Activated CD4-positive, alpha-beta T cell treated with anti-CD3 and anti-CD28 coated beads, Interleukin-2, amount 10 ng/mL, durations not matched to agents 7 days and 5 days (primary cell): ENCODE results near the gene AHNAK2. TPM values are rescaled to one million over a fixed set of nuclear protein-coding genes. Genes with fewer than 3 reads are reported as not detected.
A peak's percentile ranks its signal among the peaks of the same experiment; 100 is the strongest.

Experiments
- CTCF ChIA-PET: fragments of 350-600 bp; sonication (Branson Sonifier 250); formaldehyde crosslinking; loops from one replicate; lab custom pipeline; 2021; ENCODE audit warnings: antibody characterized with exemption; lab: Charles Lee
- POLR2A ChIA-PET: fragments of 350-600 bp; sonication (Branson Sonifier 250); formaldehyde crosslinking; loops from one replicate; lab custom pipeline; 2021; ENCODE audit warnings: antibody characterized with exemption; lab: Charles Lee
- DNase-seq: peaks from one replicate; pipeline ENCODE4 v3.0.0-alpha.2; 2020
- H3K27ac Mint-ChIP-seq: one replicate; pipeline ENCODE4 v1.8.0; 2021; ENCODE audit warnings: mild to moderate bottlenecking, moderate library complexity, mixed read lengths
- H3K27me3 Mint-ChIP-seq: one replicate; pipeline ENCODE4 v1.8.0; 2021; ENCODE audit warnings: mixed read lengths
- H3K36me3 Mint-ChIP-seq: one replicate; pipeline ENCODE4 v1.8.0; 2021; ENCODE audit warnings: low read depth, mixed read lengths
- H3K4me1 Mint-ChIP-seq: one replicate; pipeline ENCODE4 v1.8.0; 2021; ENCODE audit warnings: mixed read lengths
- H3K4me3 Mint-ChIP-seq: one replicate; pipeline ENCODE4 v1.8.0; 2021; ENCODE audit warnings: mild to moderate bottlenecking, moderate library complexity, mixed read lengths
- H3K9me3 Mint-ChIP-seq: one replicate; pipeline ENCODE4 v1.8.0; 2021; ENCODE audit warnings: mixed read lengths
- total RNA-seq, 2 experiments: library from RNA; stranded (reverse); gene quantifications; one replicate each; pipeline ENCODE4 v1.2.3, GENCODE V29; 2021

Gene AHNAK2
- total RNA-seq, 2 experiments from 2014 or later: not detected

DNA sequence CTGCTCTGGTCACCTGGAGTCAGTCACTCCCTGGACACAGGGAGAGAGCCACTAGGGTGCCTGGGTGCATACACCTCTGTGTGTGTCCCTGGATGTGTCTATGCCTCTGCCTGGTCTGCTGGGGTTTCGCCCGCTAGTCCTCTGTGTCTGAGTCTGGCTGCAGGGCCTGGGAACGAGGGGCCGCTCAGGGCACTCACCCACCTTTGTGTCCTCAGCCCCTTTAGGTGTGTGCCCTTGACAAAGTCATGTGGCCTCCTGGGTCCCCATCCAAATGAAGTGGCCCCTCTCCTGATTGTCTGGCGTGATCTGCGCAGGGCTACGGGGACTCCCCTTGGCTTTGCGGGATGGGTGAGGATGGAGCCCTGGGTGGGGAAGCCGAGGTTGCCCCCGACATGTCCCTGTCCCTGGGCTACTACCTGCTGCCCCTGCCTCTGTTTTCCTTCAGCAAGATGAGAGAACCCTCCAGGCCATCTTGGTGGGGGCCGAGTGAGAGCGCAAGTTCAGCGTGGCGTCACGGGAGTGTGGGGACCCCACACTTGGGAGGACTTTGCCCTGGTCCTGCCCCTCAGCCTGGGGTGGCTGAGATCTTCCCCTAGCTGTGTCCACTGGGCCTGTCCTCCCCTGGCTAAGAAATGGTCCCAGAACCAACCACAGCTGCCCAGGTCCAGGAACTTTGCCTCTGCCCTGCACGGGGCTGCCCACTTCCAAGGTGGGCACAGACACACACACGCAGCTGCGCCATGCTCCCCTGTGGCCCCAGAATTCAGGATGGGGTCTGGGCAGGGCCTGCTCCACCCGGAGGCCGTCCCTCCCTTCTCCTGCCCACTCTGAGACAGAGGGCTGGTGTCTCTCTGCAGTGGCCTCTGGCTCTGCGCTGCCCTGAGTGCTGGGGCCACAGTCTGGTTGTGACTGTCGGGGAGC is 2.7 kb upstream of the AHNAK2 start:
- Mint-ChIP-seq H3K27me3 (peaks cover 24% of the 10 kb centered on the region), H3K4me3 (no peak overlapping the region), H3K36me3 (peaks cover 2% of the 10 kb centered on the region), H3K9me3 (no peaks in the 10 kb centered on the region), H3K27ac (no peak overlapping the region), H3K4me1 (peaks cover 21% of the 10 kb centered on the region)
- no peak for DNase-seq
- CTCF ChIA-PET: interaction anchor here (1.0 to 2.5 kb wide), 3 partner anchors 65 to 109 kb away, joined by 3 to 19 read pairs (median 3); no protein-coding TSS in a partner anchor
- POLR2A ChIA-PET: no interaction called here

DNA sequence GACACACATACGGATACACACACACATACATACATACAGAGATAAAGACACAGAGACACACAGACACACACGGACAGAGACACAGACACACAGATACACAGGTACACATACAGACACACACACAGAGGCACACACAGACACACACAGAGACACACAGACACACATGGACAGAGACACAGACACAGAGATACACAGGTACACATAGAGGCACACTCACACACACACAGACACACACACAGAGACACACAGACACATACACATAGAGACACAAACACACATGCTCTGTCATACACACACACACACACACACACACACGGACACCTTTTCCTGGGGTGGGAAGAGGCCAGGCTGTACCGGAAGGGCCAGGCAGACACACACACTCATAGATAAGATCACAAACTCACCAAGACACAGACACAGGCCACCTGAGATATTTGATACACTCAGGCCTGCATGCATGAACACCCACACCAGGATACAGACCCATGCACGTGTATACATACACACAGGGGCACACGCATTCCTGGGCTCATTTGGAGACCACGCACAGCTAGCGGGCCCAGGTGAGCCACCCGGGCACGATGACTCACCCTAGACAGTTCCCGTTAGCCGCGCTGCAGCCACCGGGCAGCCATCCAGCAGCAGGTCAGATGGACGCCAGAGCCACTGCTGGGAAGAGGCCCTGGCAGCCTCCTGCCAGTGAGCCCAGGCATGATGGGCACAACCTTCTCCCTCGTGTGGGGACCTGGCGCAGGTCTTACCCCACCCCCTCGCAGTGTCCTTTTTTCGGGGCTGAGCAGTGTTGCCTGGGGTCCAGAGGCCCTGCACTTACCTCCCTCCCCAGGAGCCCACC is 1.8 kb upstream of the AHNAK2 start:
- peaks cover 24% of the 10 kb centered on the region for H3K27me3 Mint-ChIP-seq
- CTCF ChIA-PET: no interaction called here
- peaks cover 2% of the 10 kb centered on the region for H3K36me3 Mint-ChIP-seq
- H3K4me3 Mint-ChIP-seq: no peak overlapping the region
- POLR2A ChIA-PET: no interaction called here
- no peaks in the 10 kb centered on the region for H3K9me3 Mint-ChIP-seq
- no peak overlapping the region for H3K27ac Mint-ChIP-seq
- no peak for DNase-seq
- H3K4me1 Mint-ChIP-seq: peaks cover 24% of the 10 kb centered on the region

DNA sequence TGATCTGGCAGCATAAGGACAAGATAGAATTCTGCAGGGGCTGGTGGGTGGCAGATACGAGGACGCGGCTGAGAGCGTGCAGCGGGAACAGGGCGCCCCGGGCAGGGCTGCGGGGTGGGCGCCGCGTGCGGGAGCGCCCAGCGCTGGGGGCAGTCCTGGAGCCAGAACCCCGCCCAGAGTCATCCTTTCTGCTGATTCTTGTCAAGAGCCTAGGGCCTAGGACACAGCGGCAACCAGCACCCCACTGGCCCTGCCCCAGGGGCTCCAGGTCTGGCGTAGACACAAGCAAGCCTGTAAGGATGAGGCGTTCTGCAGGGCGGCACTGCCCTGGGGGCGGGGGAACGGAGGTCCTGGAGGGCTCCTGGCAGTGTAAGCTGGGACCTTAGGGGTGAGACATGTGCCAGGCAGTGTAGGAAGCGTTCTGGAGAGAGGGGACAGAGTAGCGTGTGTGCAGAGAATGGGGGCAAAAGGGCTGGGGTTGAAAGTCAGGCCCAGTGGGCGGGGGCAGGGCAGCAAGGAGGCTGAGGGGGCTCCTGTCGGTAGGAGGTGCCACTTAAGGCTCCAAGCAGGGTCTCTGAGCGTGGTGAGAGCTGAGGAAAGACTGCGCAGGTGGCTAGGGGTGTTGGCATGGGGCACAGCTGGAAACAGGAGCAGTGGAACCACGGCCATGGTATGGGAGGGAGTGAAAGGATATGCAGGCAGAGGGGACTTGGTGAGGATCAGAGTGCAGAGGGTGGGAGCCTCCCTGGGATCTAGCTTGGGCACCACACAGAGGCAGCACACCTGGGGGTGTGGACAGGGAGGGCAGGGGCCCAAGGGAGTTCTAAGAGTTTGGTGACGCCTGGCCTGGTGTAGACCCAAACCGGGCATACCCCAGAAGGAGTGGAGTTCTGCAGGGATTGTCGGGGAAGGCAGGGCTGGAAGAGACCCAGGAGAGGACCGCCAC is 845 bp upstream of the AHNAK2 start:
- H3K9me3 Mint-ChIP-seq: no peaks in the 10 kb centered on the region
- ChIA-PET CTCF (no interaction called here), POLR2A (no interaction called here)

DNA sequence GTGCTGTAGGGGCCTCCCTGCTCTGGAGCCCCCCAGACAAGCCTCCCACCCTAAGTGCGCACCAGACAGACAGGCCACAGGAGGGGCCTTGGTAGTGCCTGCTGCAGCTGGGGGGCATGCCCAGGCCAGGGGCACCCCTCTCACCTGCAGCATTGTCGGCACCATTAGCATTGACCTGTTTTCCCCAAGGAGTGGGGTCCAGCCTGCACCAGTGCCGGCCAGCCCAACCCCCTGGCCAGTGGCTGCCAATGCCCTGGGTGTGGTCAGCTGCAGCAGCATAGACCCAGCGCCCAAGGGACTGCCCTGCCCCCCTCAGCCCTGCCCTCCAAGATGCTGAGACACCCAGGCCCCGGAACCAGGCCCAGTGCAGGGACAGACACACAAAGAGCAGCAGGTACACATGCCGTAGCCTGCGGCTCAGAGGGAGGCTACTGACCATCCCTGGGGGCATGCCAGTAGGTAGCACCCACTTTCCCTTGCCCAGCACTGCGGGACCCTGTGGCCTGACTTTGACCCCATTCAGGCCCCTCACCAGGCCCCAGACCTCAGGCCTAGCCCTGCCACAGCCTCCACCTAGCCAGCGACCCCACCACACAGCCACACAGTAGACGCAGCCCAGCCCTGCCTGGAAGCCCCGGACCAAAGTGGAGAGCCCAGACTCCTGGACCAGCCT is 1.0 kb downstream of the AHNAK2 start:
- no peak overlapping the region for H3K27ac Mint-ChIP-seq
- peak overlapping the region; percentile 38 for H3K4me3 Mint-ChIP-seq
- POLR2A ChIA-PET: no interaction called here
- DNase-seq: no peak
- peaks cover 24% of the 10 kb centered on the region for H3K27me3 Mint-ChIP-seq
- peaks cover 2% of the 10 kb centered on the region for H3K36me3 Mint-ChIP-seq
- CTCF ChIA-PET: interaction anchor here (8.4 kb wide), 1 partner anchor 67 kb away, joined by 94 read pairs; no protein-coding TSS in a partner anchor
- H3K4me1 Mint-ChIP-seq: peaks cover 16% of the 10 kb centered on the region
- H3K9me3 Mint-ChIP-seq: no peaks in the 10 kb centered on the region

More for the DNA sequence above, 845 bp upstream of the AHNAK2 start:
- Mint-ChIP-seq H3K27me3 (peaks cover 24% of the 10 kb centered on the region), H3K4me1 (peaks cover 20% of the 10 kb centered on the region), H3K36me3 (peaks cover 2% of the 10 kb centered on the region), H3K4me3 (peak overlapping the region; percentile 27), H3K27ac (peak overlapping the region; percentile 48)
- no peak for DNase-seq

DNA sequence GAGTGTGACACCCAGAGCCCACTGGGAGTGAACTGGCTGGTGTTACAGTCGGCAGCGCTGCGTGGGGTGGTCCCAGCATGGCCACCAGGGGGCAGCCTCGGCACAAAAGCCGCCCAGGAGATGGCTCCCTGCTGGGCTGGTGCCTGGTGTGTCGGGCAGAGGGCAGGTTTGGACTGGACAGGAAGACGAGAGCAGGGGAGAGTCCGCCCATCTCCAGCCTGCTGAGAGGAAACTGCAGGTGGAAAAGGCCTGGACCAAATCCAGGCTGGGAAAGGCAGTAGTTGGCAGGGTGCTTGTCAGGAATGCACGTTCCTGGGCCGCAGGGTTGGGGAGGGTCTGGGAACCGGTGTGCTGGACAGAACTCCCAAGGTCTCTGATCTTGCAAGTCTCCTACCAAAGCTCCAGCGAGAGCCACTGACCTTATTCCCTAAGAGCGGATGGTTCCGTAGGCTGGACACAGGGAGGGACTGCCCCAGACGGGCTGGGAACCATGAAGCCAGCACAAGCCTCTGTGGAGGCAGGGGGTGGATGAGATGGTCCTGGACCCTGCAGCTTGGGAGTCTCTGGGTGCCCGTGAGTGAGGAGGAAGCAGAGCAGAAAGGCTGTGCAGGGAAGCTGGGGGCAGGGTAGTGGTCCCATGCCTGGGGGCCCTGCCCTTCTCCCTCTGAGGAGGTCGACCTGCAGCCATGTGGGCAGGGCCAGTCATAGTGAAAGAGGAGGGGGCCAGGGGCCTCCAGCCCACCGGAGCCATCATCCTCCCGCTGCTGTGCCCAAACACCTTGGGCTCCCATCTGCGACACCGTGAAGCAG is 1.8 kb downstream of the AHNAK2 start:
- Mint-ChIP-seq H3K4me1 (peaks cover 16% of the 10 kb centered on the region), H3K4me3 (no peak overlapping the region), H3K27ac (peak overlapping the region; percentile 57), H3K36me3 (peaks cover 2% of the 10 kb centered on the region), H3K27me3 (peaks cover 24% of the 10 kb centered on the region), H3K9me3 (no peaks in the 10 kb centered on the region)
- DNase-seq: peak; percentile 85
- ChIA-PET POLR2A (no interaction called here), CTCF (interaction anchor here (0.8 to 8.4 kb wide), 5 partner anchors 9 to 110 kb away, joined by 3 to 94 read pairs (median 6); no protein-coding TSS in a partner anchor)

DNA sequence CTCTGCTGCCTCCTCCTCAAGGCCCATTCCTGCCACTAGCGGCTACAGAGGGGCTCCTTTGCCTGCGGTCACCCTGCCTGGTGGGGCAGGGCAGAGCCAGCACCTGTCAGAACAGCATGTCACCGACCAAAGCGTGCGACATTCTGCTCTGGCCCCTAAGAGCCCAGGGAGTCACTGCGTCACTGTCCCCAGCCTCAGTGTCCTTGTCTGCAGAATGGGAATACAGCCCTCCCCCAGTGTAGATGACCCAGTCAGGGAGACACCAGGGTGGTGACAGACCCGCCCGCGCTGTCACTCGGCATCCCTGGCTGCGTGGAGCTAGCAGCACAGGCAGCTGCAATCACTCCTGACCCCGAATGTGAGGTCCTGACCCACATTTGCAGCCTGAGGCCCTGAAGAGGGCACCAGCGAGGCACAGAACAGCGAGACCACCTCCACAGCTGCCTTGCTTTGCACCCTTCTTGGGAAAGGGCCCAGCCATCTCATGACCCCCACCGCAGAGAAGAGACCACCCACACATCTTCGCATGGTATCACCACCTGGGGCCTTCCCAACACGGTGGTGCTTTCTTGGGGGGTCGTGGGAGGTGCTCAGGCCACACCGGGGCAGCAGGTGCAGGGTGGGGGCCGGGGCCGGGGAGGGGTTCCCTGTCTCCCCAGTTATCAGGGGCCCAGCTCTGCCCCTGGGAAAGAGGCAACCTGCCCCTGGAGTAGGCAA is 2.5 kb downstream of the AHNAK2 start:
- peaks cover 2% of the 10 kb centered on the region for H3K36me3 Mint-ChIP-seq
- H3K9me3 Mint-ChIP-seq: no peaks in the 10 kb centered on the region
- H3K4me1 Mint-ChIP-seq: peaks cover 16% of the 10 kb centered on the region
- H3K27me3 Mint-ChIP-seq: peaks cover 24% of the 10 kb centered on the region
- DNase-seq: no peak
- ChIA-PET CTCF (interaction anchor here (0.6 to 8.4 kb wide), 9 partner anchors 9 to 1470 kb away, joined by 3 to 94 read pairs (median 5); partner anchors contain the start of gene GPR132), POLR2A (no interaction called here)
- H3K4me3 Mint-ChIP-seq: no peak overlapping the region
- no peak overlapping the region for H3K27ac Mint-ChIP-seq

DNA sequence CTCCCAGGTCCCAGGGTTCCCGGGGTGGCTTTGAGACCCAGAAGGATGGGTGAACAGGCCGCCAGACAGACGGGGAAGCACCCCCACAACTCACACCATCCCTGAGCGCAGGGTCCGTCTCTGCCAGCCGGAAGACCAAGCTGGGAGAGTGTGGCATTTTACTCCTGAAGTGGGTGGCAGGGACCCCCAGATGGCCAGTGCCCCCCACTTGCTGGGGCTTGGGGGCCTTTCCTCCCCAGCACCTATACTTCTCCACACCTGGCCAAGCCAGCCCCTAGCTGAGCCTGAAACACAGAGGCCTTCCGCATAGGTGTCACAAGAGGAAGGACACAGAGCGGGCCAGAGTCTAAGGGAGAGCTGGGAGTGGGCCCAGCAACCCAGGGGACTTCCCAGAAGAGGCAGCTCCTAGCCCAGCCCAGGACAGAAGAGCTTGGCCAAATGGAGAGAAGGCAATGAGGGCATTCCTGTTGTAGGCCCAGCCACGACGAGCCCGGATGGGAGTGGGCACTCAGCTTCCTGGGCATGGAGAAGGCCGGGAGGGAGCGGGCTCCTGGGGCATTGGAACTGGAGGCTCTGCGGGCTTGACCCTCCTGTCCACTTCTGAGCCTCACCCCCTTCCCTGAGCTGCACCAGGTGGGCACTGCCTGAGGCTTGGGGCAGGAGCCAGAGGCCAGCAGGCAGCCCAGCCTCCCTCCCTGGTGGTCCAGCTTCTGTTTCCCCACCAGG is 3.3 kb downstream of the AHNAK2 start:
- CTCF ChIA-PET: interaction anchor here (0.7 to 8.4 kb wide), 10 partner anchors 8 to 111 kb away, joined by 3 to 94 read pairs (median 4); partner anchors contain the start of gene GPR132
- Mint-ChIP-seq H3K36me3 (peaks cover 2% of the 10 kb centered on the region), H3K9me3 (no peaks in the 10 kb centered on the region), H3K27ac (no peak overlapping the region), H3K4me3 (no peak overlapping the region), H3K4me1 (peaks cover 16% of the 10 kb centered on the region), H3K27me3 (peaks cover 22% of the 10 kb centered on the region)
- DNase-seq: no peak
- POLR2A ChIA-PET: no interaction called here

DNA sequence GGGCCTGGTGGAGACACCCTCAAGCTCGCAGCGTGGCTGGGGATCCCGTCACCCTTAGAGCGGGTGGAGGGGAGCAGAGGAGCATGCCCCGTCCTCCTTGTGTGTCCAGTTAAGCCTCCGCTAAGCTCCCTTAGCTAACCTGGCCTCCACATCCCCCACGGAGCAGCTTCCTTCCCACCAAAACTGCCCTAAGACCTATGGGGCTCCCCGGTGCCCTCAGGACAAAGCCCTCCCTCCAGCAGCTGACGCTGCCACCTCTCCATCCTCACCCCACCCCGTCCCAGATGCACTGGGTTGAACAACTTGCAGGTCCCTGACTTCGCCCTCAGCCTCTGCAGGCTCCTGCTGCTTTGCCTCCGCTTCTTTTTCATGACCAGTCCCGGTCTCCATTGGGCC is 4.0 kb downstream of the AHNAK2 start:
- no peaks in the 10 kb centered on the region for H3K9me3 Mint-ChIP-seq
- CTCF ChIA-PET: interaction anchor here (0.7 to 8.4 kb wide), 7 partner anchors 10 to 512 kb away, joined by 3 to 94 read pairs (median 6); no protein-coding TSS in a partner anchor
- H3K36me3 Mint-ChIP-seq: peaks cover 2% of the 10 kb centered on the region
- peaks cover 15% of the 10 kb centered on the region for H3K4me1 Mint-ChIP-seq
- POLR2A ChIA-PET: no interaction called here
- no peak overlapping the region for H3K4me3 Mint-ChIP-seq
- DNase-seq: no peak
- no peak overlapping the region for H3K27ac Mint-ChIP-seq
- H3K27me3 Mint-ChIP-seq: peaks cover 16% of the 10 kb centered on the region

DNA sequence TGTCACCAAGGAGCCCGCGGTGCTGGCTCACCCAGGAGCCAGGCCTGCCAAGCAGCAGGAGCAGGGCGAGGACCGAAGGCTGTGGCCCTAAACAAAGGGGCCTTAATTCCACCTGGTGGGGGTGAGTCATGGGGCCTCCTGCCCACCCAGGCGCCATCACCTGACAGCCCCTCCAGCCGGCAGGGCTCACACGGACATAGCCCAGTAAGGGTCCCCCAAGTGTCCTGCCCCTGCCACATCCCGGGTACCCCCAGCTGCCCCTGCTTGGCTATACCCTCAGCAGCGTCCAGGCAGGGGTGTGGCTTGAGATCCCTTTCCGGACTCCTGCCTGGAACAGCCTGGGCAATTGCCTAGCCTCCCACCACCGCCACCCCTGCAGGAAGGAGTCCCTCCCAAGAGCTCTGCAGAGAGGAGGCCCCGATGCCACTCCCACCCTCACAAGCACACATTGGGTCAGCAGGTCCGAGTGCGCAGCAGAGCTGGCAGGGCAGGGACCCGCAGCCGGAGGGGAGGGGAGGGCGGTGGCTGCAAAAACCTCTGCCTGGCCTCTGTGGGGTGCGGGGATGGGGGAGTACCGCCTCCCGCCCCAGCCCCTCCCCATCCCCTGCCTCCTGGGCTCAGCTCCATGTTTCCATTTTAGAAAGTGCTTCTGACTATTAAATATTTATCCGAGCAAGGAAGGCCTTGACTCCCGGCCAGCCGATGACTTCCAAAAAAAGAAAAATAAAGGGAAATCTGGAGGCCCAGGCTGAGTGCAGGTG is 4.6 kb downstream of the AHNAK2 start:
- peaks cover 2% of the 10 kb centered on the region for H3K36me3 Mint-ChIP-seq
- CTCF ChIA-PET: interaction anchor here (0.7 to 8.4 kb wide), 7 partner anchors 10 to 513 kb away, joined by 3 to 94 read pairs (median 4); no protein-coding TSS in a partner anchor
- no peak for DNase-seq
- POLR2A ChIA-PET: interaction anchor here (0.6 kb wide), 1 partner anchor 80 kb away, joined by 5 read pairs; no protein-coding TSS in a partner anchor
- peaks cover 13% of the 10 kb centered on the region for H3K27me3 Mint-ChIP-seq
- H3K27ac Mint-ChIP-seq: no peak overlapping the region
- H3K4me3 Mint-ChIP-seq: no peak overlapping the region
- peaks cover 11% of the 10 kb centered on the region for H3K4me1 Mint-ChIP-seq
- no peaks in the 10 kb centered on the region for H3K9me3 Mint-ChIP-seq
